CD4-positive, alpha-beta T cell (primary cell): ENCODE measurements around the gene EXPH5. TPM values are rescaled to one million over a fixed set of nuclear protein-coding genes. Genes with fewer than 3 reads are reported as not detected.

Source experiments
- ATAC-seq: fragments of 200-7000 bp; cut with Tn5 transposase; one replicate; pipeline ENCODE4 v1.10.0; 2022; ENCODE audit warnings: mild to moderate bottlenecking; ENCODE audit not compliant: poor library complexity
- CTCF ChIA-PET: fragments of 350-600 bp; sonication (Branson Sonifier 250); formaldehyde crosslinking; loops from one replicate; lab custom pipeline; 2021; ENCODE audit warnings: antibody characterized with exemption, inconsistent platforms; lab: Charles Lee
- POLR2A ChIA-PET: fragments of 350-600 bp; sonication (Branson Sonifier 250); formaldehyde crosslinking; loops from one replicate; lab custom pipeline; 2021; ENCODE audit warnings: antibody characterized with exemption, inconsistent platforms; lab: Charles Lee
- DNase-seq, 14 experiments: peaks; one replicate each; pipeline ENCODE4 v3.0.0-alpha.2; 2013 to 2020; ENCODE audit warnings: mixed read lengths in 2 of 14
- H3K27ac ChIP-seq, 2 donors: one replicate each; pipeline versions ENCODE4 v1.5.1 to v1.7.0; 2013; ENCODE audit warnings: low read length in 2 of 2, low read depth in 1 of 2, mild to moderate bottlenecking in 1 of 2
- H3K27me3 ChIP-seq, 2 experiments: 1 replicate in 1 of 2; 2 replicates in 1 of 2; pipeline versions ENCODE4 v1.6.1 to v1.7.0; 2013; ENCODE audit warnings: low read length in 2 of 2, control low read depth in 1 of 2, mild to moderate bottlenecking in 1 of 2, moderate library complexity in 1 of 2; ENCODE audit not compliant: insufficient read depth in 2 of 2, control insufficient read depth in 1 of 2
- H3K36me3 ChIP-seq: one replicate; pipeline ENCODE4 v1.6.1; 2013; ENCODE audit warnings: low read length, control low read depth; ENCODE audit not compliant: insufficient read depth
- H3K4me1 ChIP-seq: one replicate; pipeline ENCODE4 v1.6.1; 2013; ENCODE audit warnings: low read length, control low read depth; ENCODE audit not compliant: insufficient read depth
- H3K4me3 ChIP-seq: one replicate; pipeline ENCODE4 v1.5.1; 2013; ENCODE audit warnings: mild to moderate bottlenecking, low read length, moderate library complexity
- H3K9me3 ChIP-seq, 2 experiments: 1 replicate in 1 of 2; 2 replicates in 1 of 2; pipeline versions ENCODE4 v1.6.1 to v1.7.0; 2013; ENCODE audit warnings: low read length in 2 of 2, mild to moderate bottlenecking in 2 of 2, control low read depth in 1 of 2, moderate library complexity in 1 of 2; ENCODE audit not compliant: control insufficient read depth in 1 of 2, insufficient read depth in 1 of 2
- H3K27ac Mint-ChIP-seq: one replicate; pipeline ENCODE4 v1.8.0; 2020; ENCODE audit warnings: mixed read lengths
- H3K27me3 Mint-ChIP-seq: one replicate; pipeline ENCODE4 v1.8.0; 2021; ENCODE audit warnings: mixed read lengths
- H3K36me3 Mint-ChIP-seq: one replicate; pipeline ENCODE4 v1.8.0; 2021; ENCODE audit warnings: low read depth, mixed read lengths
- H3K4me1 Mint-ChIP-seq: one replicate; pipeline ENCODE4 v1.8.0; 2021; ENCODE audit warnings: low read depth, mixed read lengths
- H3K4me3 Mint-ChIP-seq: one replicate; pipeline ENCODE4 v1.8.0; 2020; ENCODE audit warnings: mild to moderate bottlenecking, mixed read lengths
- H3K9me3 Mint-ChIP-seq: one replicate; pipeline ENCODE4 v1.8.0; 2020; ENCODE audit warnings: mixed read lengths
- intact Hi-C, 2 experiments: fragments of 100-400 bp; cut with DNase I in 1 of 2; cut with micrococcal nuclease in 1 of 2; formaldehyde crosslinking; loops; one replicate each; pipeline versions ENCODE4 v1.15.1 to v1.9.0; 2023 to 2025; cut with DNase I, micrococcal nuclease
- total RNA-seq, 174 experiments: library from RNA in 2 of 174; stranded (reverse) in 2 of 174; gene quantifications; one replicate each; pipeline ENCODE4 v1.2.3 and lab custom pipeline; 2021 to 2026
- TF ChIP-seq, protein P1 (sequence below): fragments of 200-600 bp; IDR thresholded peaks from one replicate; pipeline ENCODE4 v1.8.0; 2022; ENCODE audit warnings: antibody characterized with exemption, mild to moderate bottlenecking

The EXPH5 gene
- total RNA-seq, 2 experiments from 2014 or later = 2.0 to 3.7 TPM

DNA sequence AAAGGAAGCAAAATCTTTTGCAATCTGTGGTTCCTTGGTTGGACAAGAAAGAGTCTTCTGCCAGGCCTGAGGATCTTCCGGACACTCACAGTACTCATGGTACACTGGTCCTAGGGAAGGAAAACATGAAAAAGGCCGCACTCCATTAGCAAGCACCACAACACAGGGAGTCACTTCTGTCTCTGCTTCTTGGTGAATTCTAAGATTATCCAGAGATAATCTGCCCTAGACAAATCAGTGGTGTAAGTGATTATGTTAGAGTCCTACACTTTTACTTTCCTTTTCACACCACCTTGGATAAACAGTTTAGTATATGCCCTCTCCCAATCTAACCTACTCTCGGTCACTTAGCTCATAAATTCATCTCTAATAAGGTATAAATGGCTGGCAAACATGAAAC lies 107.2 kb downstream of the EXPH5 start:
- no peaks in the 10 kb centered on the region for H3K4me1 Mint-ChIP-seq
- Histone ChIP-seq H3K4me1 (no peaks in the 10 kb centered on the region), H3K9me3 (no peaks in the 10 kb centered on the region), H3K4me3 (no peak overlapping the region), H3K27me3 (no peaks in the 10 kb centered on the region), H3K36me3 (peaks cover 34% of the 10 kb centered on the region), H3K27ac (no peak overlapping the region)
- POLR2A ChIA-PET = no interaction called here
- no peak overlapping the region for H3K27ac Mint-ChIP-seq
- no peaks in the 10 kb centered on the region for H3K9me3 Mint-ChIP-seq
- intact Hi-C loops = no loop called here
- CTCF ChIA-PET = no interaction called here
- TF ChIP-seq, protein P1, sequence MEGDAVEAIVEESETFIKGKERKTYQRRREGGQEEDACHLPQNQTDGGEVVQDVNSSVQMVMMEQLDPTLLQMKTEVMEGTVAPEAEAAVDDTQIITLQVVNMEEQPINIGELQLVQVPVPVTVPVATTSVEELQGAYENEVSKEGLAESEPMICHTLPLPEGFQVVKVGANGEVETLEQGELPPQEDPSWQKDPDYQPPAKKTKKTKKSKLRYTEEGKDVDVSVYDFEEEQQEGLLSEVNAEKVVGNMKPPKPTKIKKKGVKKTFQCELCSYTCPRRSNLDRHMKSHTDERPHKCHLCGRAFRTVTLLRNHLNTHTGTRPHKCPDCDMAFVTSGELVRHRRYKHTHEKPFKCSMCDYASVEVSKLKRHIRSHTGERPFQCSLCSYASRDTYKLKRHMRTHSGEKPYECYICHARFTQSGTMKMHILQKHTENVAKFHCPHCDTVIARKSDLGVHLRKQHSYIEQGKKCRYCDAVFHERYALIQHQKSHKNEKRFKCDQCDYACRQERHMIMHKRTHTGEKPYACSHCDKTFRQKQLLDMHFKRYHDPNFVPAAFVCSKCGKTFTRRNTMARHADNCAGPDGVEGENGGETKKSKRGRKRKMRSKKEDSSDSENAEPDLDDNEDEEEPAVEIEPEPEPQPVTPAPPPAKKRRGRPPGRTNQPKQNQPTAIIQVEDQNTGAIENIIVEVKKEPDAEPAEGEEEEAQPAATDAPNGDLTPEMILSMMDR = no peak
- H3K27me3 Mint-ChIP-seq = no peaks in the 10 kb centered on the region
- H3K36me3 Mint-ChIP-seq = peaks cover 83% of the 10 kb centered on the region
- DNase-seq (no peak), ATAC-seq (no peak)
- no peak overlapping the region for H3K4me3 Mint-ChIP-seq

DNA sequence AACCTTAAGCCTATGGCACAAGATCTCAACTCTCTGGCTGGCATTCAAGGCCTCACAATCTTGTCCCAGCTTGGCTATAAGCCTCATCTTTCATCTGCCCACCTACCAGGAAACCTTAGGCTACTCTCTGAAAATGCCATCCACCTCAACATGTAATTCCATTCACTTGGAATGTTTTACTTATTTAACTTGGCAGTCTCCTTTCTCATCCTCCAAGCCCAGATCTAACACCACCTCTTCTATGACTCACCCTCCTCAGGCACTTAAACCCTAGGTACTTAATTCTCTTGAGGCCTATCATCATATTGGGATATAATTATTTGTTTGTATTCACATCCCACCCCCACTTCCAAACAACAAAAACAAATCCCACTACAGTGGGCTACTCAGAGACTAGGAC lies 110.4 kb downstream of the EXPH5 start:
- no peak for DNase-seq

DNA sequence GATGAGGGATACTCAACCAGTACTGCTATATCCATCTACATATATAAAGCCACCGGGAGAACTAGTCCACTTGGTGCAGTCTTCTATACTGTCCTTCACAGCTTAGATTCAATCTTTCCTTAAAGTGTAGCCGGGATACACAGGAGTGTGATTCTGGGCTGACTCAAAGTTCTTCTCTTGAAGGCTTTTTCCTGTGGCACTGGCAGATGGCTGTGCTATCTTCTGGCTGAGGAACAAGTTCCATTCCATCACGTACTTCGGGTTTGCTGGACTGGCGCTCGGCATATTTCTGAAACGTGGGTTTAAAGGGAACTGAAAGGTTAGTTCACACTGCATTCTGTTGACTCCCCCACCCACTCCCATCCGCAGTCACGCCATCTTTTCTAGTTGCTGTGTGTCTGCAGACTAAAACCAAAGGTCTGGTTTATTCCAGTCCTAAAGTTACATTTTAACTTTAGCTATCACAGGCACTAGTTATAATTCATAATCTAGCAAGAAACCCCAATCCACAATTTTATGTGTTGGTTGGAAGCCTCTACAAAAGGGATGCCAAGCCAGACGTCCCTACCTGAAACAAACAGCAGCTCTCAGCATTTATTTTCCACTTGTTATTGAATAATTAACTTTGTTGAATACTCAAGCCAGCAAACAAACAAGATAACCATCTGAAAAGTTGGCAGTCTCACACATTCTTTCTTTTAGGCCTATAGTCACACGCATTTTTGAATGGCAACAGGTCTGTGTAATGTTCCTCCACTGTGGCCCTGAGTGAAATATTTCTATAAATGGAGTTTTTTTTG lies 118.7 kb downstream of the EXPH5 start:
- intact Hi-C loops = no loop called here
- H3K27me3 Mint-ChIP-seq = no peaks in the 10 kb centered on the region
- CTCF ChIA-PET = no interaction called here

More for the DNA sequence above, 110.4 kb downstream of the EXPH5 start:
- TF ChIP-seq, protein P1 = no peak
- Mint-ChIP-seq H3K27me3 (no peaks in the 10 kb centered on the region), H3K27ac (no peak overlapping the region), H3K4me1 (no peaks in the 10 kb centered on the region), H3K36me3 (peaks cover 63% of the 10 kb centered on the region), H3K4me3 (no peak overlapping the region), H3K9me3 (no peaks in the 10 kb centered on the region)
- ChIA-PET POLR2A (interaction anchor here (1.1 kb wide), 1 partner anchor 11 kb away, joined by 5 read pairs; no protein-coding TSS in a partner anchor), CTCF (no interaction called here)
- ATAC-seq = no peak
- Histone ChIP-seq H3K4me3 (no peak overlapping the region), H3K27me3 (no peaks in the 10 kb centered on the region), H3K9me3 (no peaks in the 10 kb centered on the region), H3K4me1 (no peaks in the 10 kb centered on the region), H3K36me3 (peaks cover 23% of the 10 kb centered on the region), H3K27ac (no peak overlapping the region)
- intact Hi-C loops = no loop called here

More for the DNA sequence above, 118.7 kb downstream of the EXPH5 start:
- TF ChIP-seq, protein P1 = no peak
- H3K36me3 ChIP-seq = peaks cover 19% of the 10 kb centered on the region
- no peak overlapping the region for H3K27ac ChIP-seq
- H3K27me3 ChIP-seq = no peaks in the 10 kb centered on the region
- peaks cover 42% of the 10 kb centered on the region for H3K36me3 Mint-ChIP-seq
- DNase-seq = no peak
- no peak overlapping the region for H3K4me3 Mint-ChIP-seq
- no peaks in the 10 kb centered on the region for H3K4me1 ChIP-seq
- POLR2A ChIA-PET = no interaction called here
- H3K27ac Mint-ChIP-seq = no peak overlapping the region
- no peaks in the 10 kb centered on the region for H3K4me1 Mint-ChIP-seq
- no peaks in the 10 kb centered on the region for H3K9me3 Mint-ChIP-seq
- ATAC-seq = no peak
- no peaks in the 10 kb centered on the region for H3K9me3 ChIP-seq
- H3K4me3 ChIP-seq = no peak overlapping the region
